ENCODE results near the gene TUBB6.

GRCh38 chr18:12373116-12373770 lies 65.2 kb downstream of the TUBB6 start:
- no peak for TF ChIP-seq CTCF (conservative IDR thresholded peaks at IDR 0.05 in 1 of 2, IDR thresholded peaks at IDR 0.05 in 1 of 2; ENCODE audit: low read depth in 1 of 2, low read length in 2 of 2)
- TF ChIP-seq EZH2 (IDR thresholded peaks at IDR 0.05; ENCODE audit: low read length, missing control alignments): no peak

All from fibroblast of lung (primary cell).